ENCODE measurements around the gene GRM7. TPM values are rescaled to one million over a fixed set of nuclear protein-coding genes. Genes with fewer than 3 reads are reported as not detected.

The GRM7 gene
- total RNA-seq, 1 donor from 2014 or later = not detected

DNA sequence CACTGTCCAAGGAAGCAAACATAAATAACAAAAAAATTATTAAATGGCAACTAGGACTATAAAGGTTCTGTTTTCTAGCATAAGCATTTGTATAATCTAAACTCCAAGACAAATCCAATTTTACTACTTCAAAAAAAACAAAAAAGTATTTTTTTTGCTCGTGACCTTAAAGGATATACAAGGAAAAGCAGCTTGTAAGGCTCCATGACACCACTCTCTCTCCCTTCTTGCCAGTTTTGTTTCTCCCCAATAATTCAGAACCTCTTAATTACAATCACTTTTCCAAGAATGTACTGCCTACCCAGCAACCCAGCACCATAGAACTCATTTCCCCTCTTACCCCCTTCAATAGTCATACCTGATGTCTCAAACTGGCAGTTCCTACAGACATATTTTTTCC lies 496.2 kb downstream of the GRM7 start:
- intact Hi-C loops (cut with micrococcal nuclease) = no loop called here
- no peak for DNase-seq
- Mint-ChIP-seq H3K27me3 (no peaks in the 10 kb centered on the region), H3K4me1 (no peaks in the 10 kb centered on the region), H3K36me3 (ENCODE audit: low read depth) (no peaks in the 10 kb centered on the region), H3K4me3 (no peak overlapping the region), H3K9me3 (no peaks in the 10 kb centered on the region), H3K27ac (no peak overlapping the region)

- H3K9me3 Mint-ChIP-seq = no peaks in the 10 kb centered on the region
- H3K27ac Mint-ChIP-seq = no peak overlapping the region
- no peaks in the 10 kb centered on the region for H3K4me1 Mint-ChIP-seq
- no peak for DNase-seq
- no peaks in the 10 kb centered on the region for H3K27me3 Mint-ChIP-seq
- intact Hi-C loops (cut with micrococcal nuclease) = no loop called here
- no peaks in the 10 kb centered on the region for H3K36me3 Mint-ChIP-seq (ENCODE audit: low read depth)
- no peak overlapping the region for H3K4me3 Mint-ChIP-seq
Measured at GRCh38 chr3:7367968-7368367, 507.1 kb downstream of the GRM7 start.

DNA sequence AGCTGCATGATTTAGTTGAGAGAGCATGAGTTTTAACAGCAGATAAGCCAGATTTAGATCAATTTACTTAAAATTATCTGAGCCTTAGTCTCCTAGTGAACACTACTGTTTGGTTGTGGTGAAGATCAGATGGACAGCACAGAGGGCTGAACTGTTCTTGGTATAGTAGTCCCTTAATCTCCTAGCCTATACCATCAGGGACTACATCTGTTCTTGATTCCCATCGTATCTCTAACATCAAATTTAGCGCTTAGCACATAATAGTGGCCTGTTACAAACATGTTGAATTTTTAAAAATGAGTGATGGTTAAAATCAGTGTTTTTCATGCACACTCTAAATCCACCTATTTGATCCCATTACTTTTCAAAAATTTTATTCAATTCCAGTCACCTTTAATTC lies 507.7 kb downstream of the GRM7 start:
- Mint-ChIP-seq H3K27ac (no peak overlapping the region), H3K27me3 (no peaks in the 10 kb centered on the region), H3K9me3 (no peaks in the 10 kb centered on the region), H3K36me3 (ENCODE audit: low read depth) (no peaks in the 10 kb centered on the region), H3K4me1 (no peaks in the 10 kb centered on the region), H3K4me3 (no peak overlapping the region)
- DNase-seq = no peak
- intact Hi-C loops (cut with micrococcal nuclease) = no loop called here

- intact Hi-C loops (cut with micrococcal nuclease) = no loop called here
- H3K4me1 Mint-ChIP-seq = no peaks in the 10 kb centered on the region
- no peaks in the 10 kb centered on the region for H3K36me3 Mint-ChIP-seq (ENCODE audit: low read depth)
- no peak overlapping the region for H3K4me3 Mint-ChIP-seq
- H3K9me3 Mint-ChIP-seq = no peaks in the 10 kb centered on the region
- no peaks in the 10 kb centered on the region for H3K27me3 Mint-ChIP-seq
- no peak for DNase-seq
- H3K27ac Mint-ChIP-seq = no peak overlapping the region
Measured at GRCh38 chr3:7371693-7372572, 511.0 kb downstream of the GRM7 start.

DNA sequence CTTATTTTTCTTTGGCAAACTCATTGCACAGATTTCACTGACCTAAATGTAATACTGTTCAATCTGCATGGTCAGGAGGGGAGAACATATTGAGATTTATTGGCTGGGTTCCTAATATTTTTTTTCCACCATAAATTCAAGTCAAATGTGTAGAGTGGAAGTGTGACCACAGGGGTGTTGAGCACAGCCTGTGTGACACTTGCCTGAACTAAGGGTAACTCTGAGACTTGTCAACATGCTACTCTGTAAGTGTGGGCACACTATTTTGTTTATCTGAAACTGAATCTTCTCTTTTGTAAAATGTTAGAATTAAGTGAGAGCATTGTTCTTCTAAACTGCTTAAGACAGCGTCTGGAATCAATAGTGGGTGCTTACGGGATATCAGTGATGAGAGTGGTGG lies 516.2 kb downstream of the GRM7 start:
- H3K4me1 Mint-ChIP-seq = no peaks in the 10 kb centered on the region
- no peak overlapping the region for H3K27ac Mint-ChIP-seq
- no peaks in the 10 kb centered on the region for H3K9me3 Mint-ChIP-seq
- H3K4me3 Mint-ChIP-seq = no peak overlapping the region
- no peak for DNase-seq
- H3K27me3 Mint-ChIP-seq = no peaks in the 10 kb centered on the region
- intact Hi-C loops (cut with micrococcal nuclease) = no loop called here
- H3K36me3 Mint-ChIP-seq (ENCODE audit: low read depth) = no peaks in the 10 kb centered on the region

- H3K9me3 Mint-ChIP-seq = no peaks in the 10 kb centered on the region
- DNase-seq = no peak
- no peak overlapping the region for H3K27ac Mint-ChIP-seq
- H3K27me3 Mint-ChIP-seq = no peaks in the 10 kb centered on the region
- H3K4me1 Mint-ChIP-seq = no peaks in the 10 kb centered on the region
- no peak overlapping the region for H3K4me3 Mint-ChIP-seq
- no peaks in the 10 kb centered on the region for H3K36me3 Mint-ChIP-seq (ENCODE audit: low read depth)
- intact Hi-C loops (cut with micrococcal nuclease) = no loop called here
Measured at GRCh38 chr3:7381741-7382140, 520.8 kb downstream of the GRM7 start.

DNA sequence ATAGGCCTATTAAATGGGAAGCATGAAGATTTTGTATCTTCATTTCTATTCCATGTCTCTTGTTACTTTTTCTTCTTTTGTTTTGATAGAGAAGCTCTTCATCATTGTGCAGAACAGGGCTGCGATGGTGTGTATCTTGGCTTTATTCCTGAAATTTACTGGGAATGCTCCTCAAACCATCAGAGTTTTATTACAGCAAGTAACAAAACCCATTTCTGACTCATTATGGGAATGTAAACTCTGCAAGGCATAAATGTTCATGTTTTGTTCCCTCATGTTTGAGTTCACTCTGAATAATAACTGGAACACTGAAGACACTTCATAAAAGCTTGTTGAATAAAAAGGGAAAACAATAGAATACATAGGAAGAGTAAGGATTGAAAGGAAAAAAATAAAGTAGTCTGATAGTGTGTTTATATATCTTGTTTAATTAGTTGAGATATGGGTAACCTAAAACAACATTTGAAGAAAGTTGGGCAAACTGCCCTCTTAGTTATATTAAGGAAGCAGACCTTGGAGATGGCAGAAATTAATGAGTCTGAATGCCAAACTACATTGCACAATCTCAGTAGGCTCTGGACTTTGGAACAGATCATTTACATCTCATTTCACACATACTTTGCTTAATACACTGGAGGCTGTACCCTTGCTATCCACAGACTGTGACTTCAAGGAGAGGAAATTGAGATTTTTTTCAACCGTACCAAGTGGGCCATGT lies 521.5 kb downstream of the GRM7 start:
- intact Hi-C loops (cut with micrococcal nuclease) = no loop called here
- no peaks in the 10 kb centered on the region for H3K4me1 Mint-ChIP-seq
- H3K9me3 Mint-ChIP-seq = no peaks in the 10 kb centered on the region
- H3K36me3 Mint-ChIP-seq (ENCODE audit: low read depth) = no peaks in the 10 kb centered on the region
- no peak overlapping the region for H3K4me3 Mint-ChIP-seq
- no peaks in the 10 kb centered on the region for H3K27me3 Mint-ChIP-seq
- DNase-seq = no peak
- no peak overlapping the region for H3K27ac Mint-ChIP-seq

- no peaks in the 10 kb centered on the region for H3K36me3 Mint-ChIP-seq (ENCODE audit: low read depth)
- intact Hi-C loops (cut with micrococcal nuclease) = no loop called here
- H3K4me1 Mint-ChIP-seq = no peaks in the 10 kb centered on the region
- H3K27me3 Mint-ChIP-seq = no peaks in the 10 kb centered on the region
- no peak for DNase-seq
- H3K4me3 Mint-ChIP-seq = no peak overlapping the region
- H3K27ac Mint-ChIP-seq = no peak overlapping the region
- H3K9me3 Mint-ChIP-seq = no peaks in the 10 kb centered on the region
Measured at GRCh38 chr3:7385635-7386034, 524.7 kb downstream of the GRM7 start.

- H3K36me3 Mint-ChIP-seq (ENCODE audit: low read depth) = no peaks in the 10 kb centered on the region
- H3K4me3 Mint-ChIP-seq = no peak overlapping the region
- H3K27me3 Mint-ChIP-seq = no peaks in the 10 kb centered on the region
- no peak for DNase-seq
- no peaks in the 10 kb centered on the region for H3K9me3 Mint-ChIP-seq
- H3K27ac Mint-ChIP-seq = no peak overlapping the region
- H3K4me1 Mint-ChIP-seq = no peaks in the 10 kb centered on the region
- intact Hi-C loops (cut with micrococcal nuclease) = no loop called here
Measured at GRCh38 chr3:7388026-7388425, 527.1 kb downstream of the GRM7 start.

DNA sequence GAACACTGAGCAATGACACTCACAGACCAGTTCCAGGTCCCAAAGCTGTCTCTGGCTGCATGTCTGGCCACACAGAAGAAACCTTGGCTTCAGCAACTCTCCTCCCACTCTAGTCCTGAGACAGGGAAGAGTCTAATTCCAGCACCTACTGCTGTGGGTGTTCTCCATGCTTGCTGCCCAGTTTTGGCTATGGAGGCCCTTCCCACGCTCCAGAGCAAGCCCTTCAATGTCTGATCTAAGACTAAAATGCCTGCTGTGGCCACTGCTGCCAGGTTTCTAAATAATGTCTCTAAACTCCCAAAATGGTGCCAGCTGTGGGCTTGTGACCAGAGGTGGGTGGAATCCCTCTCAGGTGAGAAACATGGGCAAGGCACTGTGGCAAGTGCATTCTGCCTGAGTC lies 531.3 kb downstream of the GRM7 start:
- DNase-seq = no peak
- no peaks in the 10 kb centered on the region for H3K36me3 Mint-ChIP-seq (ENCODE audit: low read depth)
- H3K27ac Mint-ChIP-seq = no peak overlapping the region

DNA sequence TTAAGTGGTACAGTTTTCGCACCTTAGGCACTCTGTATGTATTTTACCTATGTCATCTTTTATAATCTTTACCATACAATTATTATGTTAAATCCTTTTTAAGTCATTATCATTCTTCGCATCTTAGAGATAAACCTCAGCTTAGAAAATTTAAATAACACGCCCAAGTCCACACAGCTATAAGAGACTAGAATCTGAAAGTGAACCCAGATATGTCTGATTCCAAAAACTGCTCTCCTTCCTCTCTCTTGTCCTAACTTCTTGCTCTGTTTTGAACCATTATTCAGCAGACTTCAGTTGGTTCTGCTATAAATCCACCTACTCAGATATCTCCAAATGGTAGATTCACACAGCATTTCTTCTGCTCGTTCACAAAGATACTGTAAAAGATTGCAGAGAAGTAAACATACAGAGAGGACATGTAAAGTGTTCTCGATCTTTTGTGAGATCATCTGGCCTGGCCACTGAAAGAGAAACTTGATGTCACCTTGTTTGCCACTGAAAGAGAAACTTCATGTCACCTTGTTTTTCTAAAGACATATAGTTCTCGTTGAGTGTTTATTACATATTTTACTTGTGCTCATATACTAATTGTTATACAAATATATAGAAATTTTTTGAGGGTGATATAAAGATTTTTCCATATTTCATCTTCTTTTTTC lies 533.2 kb downstream of the GRM7 start:
- Mint-ChIP-seq H3K4me3 (no peak overlapping the region), H3K27me3 (no peaks in the 10 kb centered on the region), H3K27ac (no peak overlapping the region), H3K4me1 (no peaks in the 10 kb centered on the region), H3K36me3 (ENCODE audit: low read depth) (no peaks in the 10 kb centered on the region), H3K9me3 (no peaks in the 10 kb centered on the region)
- no peak for DNase-seq
- intact Hi-C loops (cut with micrococcal nuclease) = no loop called here

More for the DNA sequence above, 531.3 kb downstream of the GRM7 start:
- intact Hi-C loops (cut with micrococcal nuclease) = no loop called here
- no peaks in the 10 kb centered on the region for H3K27me3 Mint-ChIP-seq
- H3K4me1 Mint-ChIP-seq = no peaks in the 10 kb centered on the region
- no peaks in the 10 kb centered on the region for H3K9me3 Mint-ChIP-seq
- no peak overlapping the region for H3K4me3 Mint-ChIP-seq

DNA sequence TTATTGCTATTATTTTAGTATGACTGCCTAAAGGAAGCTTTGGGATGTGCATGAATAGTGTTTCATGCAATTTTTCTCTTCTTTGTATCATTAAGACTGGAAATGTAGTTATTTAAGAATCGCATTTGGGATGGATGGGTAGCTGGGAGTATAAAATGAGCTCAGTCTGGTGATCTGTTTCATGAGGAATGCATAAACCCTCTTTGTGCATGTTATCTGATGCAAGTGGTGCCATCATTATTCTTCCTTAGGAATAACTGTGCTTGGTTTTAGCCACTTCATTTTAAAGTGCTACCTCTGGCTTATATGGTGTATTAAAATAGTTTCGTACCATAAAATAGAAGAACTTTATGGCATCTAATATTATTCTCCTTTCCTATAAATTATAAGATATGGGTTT lies 535.6 kb downstream of the GRM7 start:
- Mint-ChIP-seq H3K27ac (no peak overlapping the region), H3K9me3 (no peaks in the 10 kb centered on the region), H3K27me3 (no peaks in the 10 kb centered on the region), H3K36me3 (ENCODE audit: low read depth) (no peaks in the 10 kb centered on the region), H3K4me1 (no peaks in the 10 kb centered on the region), H3K4me3 (no peak overlapping the region)
- no peak for DNase-seq
- intact Hi-C loops (cut with micrococcal nuclease) = no loop called here

GRCh38 chr3:7397097-7397496 lies 536.2 kb downstream of the GRM7 start:
- Mint-ChIP-seq H3K27ac (no peak overlapping the region), H3K4me3 (no peak overlapping the region), H3K4me1 (no peaks in the 10 kb centered on the region), H3K36me3 (ENCODE audit: low read depth) (no peaks in the 10 kb centered on the region), H3K9me3 (no peaks in the 10 kb centered on the region), H3K27me3 (no peaks in the 10 kb centered on the region)
- DNase-seq = no peak
- intact Hi-C loops (cut with micrococcal nuclease) = no loop called here

DNA sequence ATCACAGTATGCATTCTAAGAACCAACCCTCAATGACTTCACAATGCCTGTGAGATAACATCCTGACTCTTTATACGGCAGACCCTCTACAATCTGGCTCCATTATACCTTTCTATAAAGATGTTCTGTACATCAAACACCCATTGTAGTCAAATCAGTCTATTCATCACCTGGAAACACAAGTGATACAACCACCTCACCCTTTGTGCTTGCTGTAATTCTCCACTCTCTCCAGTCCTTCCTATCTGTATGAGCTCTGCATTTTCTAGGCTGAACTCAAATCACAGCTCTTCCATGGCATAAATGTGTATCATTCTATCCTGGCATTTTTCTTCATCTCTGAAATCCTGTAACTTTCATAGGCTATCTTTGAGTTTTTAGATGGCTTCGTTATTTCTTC lies 539.4 kb downstream of the GRM7 start:
- no peaks in the 10 kb centered on the region for H3K4me1 Mint-ChIP-seq
- no peaks in the 10 kb centered on the region for H3K27me3 Mint-ChIP-seq
- no peak for DNase-seq
- intact Hi-C loops (cut with micrococcal nuclease) = no loop called here
- H3K27ac Mint-ChIP-seq = no peak overlapping the region
- H3K4me3 Mint-ChIP-seq = no peak overlapping the region
- no peaks in the 10 kb centered on the region for H3K36me3 Mint-ChIP-seq (ENCODE audit: low read depth)
- H3K9me3 Mint-ChIP-seq = no peaks in the 10 kb centered on the region
